Body of pancreas (tissue), 4 donors: ENCODE data around the gene NDUFAF7. TPM values are rescaled to one million over a fixed set of nuclear protein-coding genes. Genes with fewer than 3 reads are reported as not detected.

Source experiments
- ATAC-seq: fragments of 150-250 bp; one replicate; pipeline ENCODE4 v1.9.1; 2016
- DNase-seq, 4 donors: peaks; one replicate each; pipeline ENCODE4 v3.0.0-alpha.2; 2019
- H3K27ac ChIP-seq, 4 donors: fragments of 200-600 bp; sonication (generic); 1 replicate in 3 of 4; 2 replicates in 1 of 4; pipeline versions ENCODE4 v1.5.1 to v1.6.1; 2016 to 2019; ENCODE audit warnings: mild to moderate bottlenecking in 1 of 4, mixed read lengths in 1 of 4, moderate library complexity in 1 of 4
- H3K27me3 ChIP-seq, 2 donors: fragments of 200-600 bp; sonication (generic); one replicate each; pipeline ENCODE4 v1.6.0; 2016; ENCODE audit warnings: mild to moderate bottlenecking in 1 of 2
- H3K36me3 ChIP-seq, 2 donors: fragments of 200-600 bp; sonication (generic); replicated peaks in 1 of 2; 2 replicates each; pipeline ENCODE4 v1.5.1; 2016; ENCODE audit warnings: low read depth in 2 of 2; ENCODE audit not compliant: insufficient read depth in 1 of 2
- H3K4me1 ChIP-seq: fragments of 200-600 bp; sonication (generic); one replicate; pipeline ENCODE4 v1.6.0; 2016
- H3K4me3 ChIP-seq, 2 donors: fragments of 200-600 bp; sonication (generic); 1 replicate in 1 of 2; 2 replicates in 1 of 2; pipeline ENCODE4 v1.5.1; 2016 to 2019
- H3K9me3 ChIP-seq, 3 donors: fragments of 200-600 bp; sonication (generic); 1 replicate in 2 of 3; 2 replicates in 1 of 3; pipeline ENCODE4 v1.5.1; 2016
- CTCF ChIP-seq, 7 experiments: fragments of 450-650 bp in 4 of 7; fragments of 200-600 bp in 3 of 7; sonication (generic) in 3 of 7; IDR thresholded peaks; one replicate each; pipeline ENCODE4 v1.5.1; 2016 to 2019; ENCODE audit warnings: antibody characterized with exemption in 7 of 7
- POLR2A ChIP-seq, 3 donors: fragments of 450-650 bp; IDR thresholded peaks; one replicate each; pipeline ENCODE4 v1.6.1; 2016; ENCODE audit warnings: antibody characterized with exemption in 3 of 3, mild to moderate bottlenecking in 2 of 3
- WGBS, 2 donors: methylation state at CpG; one replicate each; pipeline ENCODE4 v1.1.5; 2017; 5-methylcytosine and 5-hydroxymethylcytosine counted together
- intact Hi-C: fragments of 100-400 bp; cut with DNase I; formaldehyde crosslinking; loops from one replicate; pipeline ENCODE4 v1.15.1; 2023
- total RNA-seq, 2 donors: library from RNA; depleted of rRNA; stranded (reverse); fragments of >200 nt; gene quantifications; one replicate each; pipeline ENCODE4 v1.1.0, GENCODE V29; 2016

NDUFAF7 gene
- total RNA-seq, 2 donors from 2014 or later, result 12.2 to 18.5 TPM

DNA sequence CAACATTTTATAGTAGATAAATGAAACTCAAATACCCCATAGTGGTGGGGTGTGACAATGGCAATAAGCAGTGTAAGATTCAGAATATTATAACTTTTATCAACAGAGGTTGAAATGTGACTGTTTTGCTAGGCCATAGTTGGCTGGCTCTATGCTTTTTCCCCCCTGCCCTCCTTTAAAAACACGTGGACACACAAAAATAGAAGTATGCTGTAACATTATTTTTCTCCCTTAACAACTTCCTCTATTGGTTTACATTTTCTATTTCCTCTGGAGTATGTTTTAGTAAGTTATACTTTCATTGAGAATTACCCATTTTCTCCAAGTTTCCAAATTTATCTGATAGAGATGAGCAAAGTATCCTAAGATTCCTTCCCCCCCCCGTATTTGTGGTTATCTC is 31.1 kb downstream of the NDUFAF7 start:
- H3K4me1 ChIP-seq, result no peaks in the 10 kb centered on the region
- no peak for DNase-seq
- ATAC-seq, result no peak

DNA sequence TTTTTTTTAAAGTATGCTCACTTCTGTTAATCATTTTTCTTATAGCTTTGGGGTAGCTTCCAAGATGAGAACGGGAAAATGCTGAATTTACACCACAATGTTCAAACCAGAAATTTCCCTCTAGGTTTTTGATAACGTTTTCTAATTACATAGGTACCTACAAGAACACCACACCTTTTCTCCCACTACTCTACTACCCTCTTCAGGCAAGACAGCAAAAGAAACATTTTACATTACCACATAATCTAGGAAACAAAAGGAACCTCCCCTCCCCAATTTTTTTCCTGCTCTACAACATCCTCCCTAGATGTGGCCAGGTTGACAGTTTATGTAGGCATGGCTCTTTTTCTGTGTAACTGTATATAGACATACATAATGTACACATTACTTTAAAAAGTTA is 32.4 kb downstream of the NDUFAF7 start:
- intact Hi-C loops, result no loop called here
- TF ChIP-seq CTCF (IDR thresholded peaks at IDR 0.05) (no peak), POLR2A (IDR thresholded peaks at IDR 0.05) (no peak)
- ATAC-seq (no peak), DNase-seq (no peak)
- Histone ChIP-seq H3K27me3 (no peaks in the 10 kb centered on the region), H3K9me3 (no peaks in the 10 kb centered on the region), H3K27ac (no peak overlapping the region), H3K36me3 (no peaks in the 10 kb centered on the region), H3K4me1 (no peaks in the 10 kb centered on the region), H3K4me3 (no peak overlapping the region)
- 75 to 78% methylated on average over 2 of the region's 2 CpGs for WGBS, 2 donors

More for the DNA sequence above, 31.1 kb downstream of the NDUFAF7 start:
- no peaks in the 10 kb centered on the region for H3K27me3 ChIP-seq
- 59 to 82% methylated on average over 2 of the region's 2 CpGs for WGBS, 2 donors
- H3K4me3 ChIP-seq, result no peak overlapping the region
- H3K9me3 ChIP-seq, result no peaks in the 10 kb centered on the region
- no peaks in the 10 kb centered on the region for H3K36me3 ChIP-seq
- TF ChIP-seq POLR2A (IDR thresholded peaks at IDR 0.05) (no peak), CTCF (IDR thresholded peaks at IDR 0.05) (no peak)
- H3K27ac ChIP-seq, result no peak overlapping the region
- intact Hi-C loops, result no loop called here

GRCh38 chr2:37267685-37268084 is 36.2 kb downstream of the NDUFAF7 start:
- H3K36me3 ChIP-seq, result peaks cover 4 to 9% of the 10 kb centered on the region in 2 donors
- TF ChIP-seq CTCF (IDR thresholded peaks at IDR 0.05) (no peak), POLR2A (IDR thresholded peaks at IDR 0.05) (no peak)

GRCh38 chr2:37268111-37268510 is 36.7 kb downstream of the NDUFAF7 start:
- H3K9me3 ChIP-seq, result no peaks in the 10 kb centered on the region
- H3K4me1 ChIP-seq, result no peaks in the 10 kb centered on the region
- no peak for TF ChIP-seq CTCF (IDR thresholded peaks at IDR 0.05)
- no peak for TF ChIP-seq POLR2A (IDR thresholded peaks at IDR 0.05)
- intact Hi-C loops, result no loop called here
- DNase-seq, result no peak
- no peaks in the 10 kb centered on the region for H3K27me3 ChIP-seq
- H3K36me3 ChIP-seq, result peaks cover 4 to 9% of the 10 kb centered on the region in 2 donors
- no peak for ATAC-seq
- no peak overlapping the region for H3K4me3 ChIP-seq
- H3K27ac ChIP-seq, result no peak overlapping the region
- 88 to 89% methylated on average over 4 of the region's 4 CpGs for WGBS, 2 donors

More at GRCh38 chr2:37267685-37268084, 36.2 kb downstream of the NDUFAF7 start:
- Histone ChIP-seq H3K4me3 (no peak overlapping the region), H3K9me3 (no peaks in the 10 kb centered on the region), H3K27me3 (no peaks in the 10 kb centered on the region), H3K27ac (no peak overlapping the region), H3K4me1 (no peaks in the 10 kb centered on the region)
- ATAC-seq, result no peak
- intact Hi-C loops, result no loop called here
- DNase-seq, result no peak

DNA sequence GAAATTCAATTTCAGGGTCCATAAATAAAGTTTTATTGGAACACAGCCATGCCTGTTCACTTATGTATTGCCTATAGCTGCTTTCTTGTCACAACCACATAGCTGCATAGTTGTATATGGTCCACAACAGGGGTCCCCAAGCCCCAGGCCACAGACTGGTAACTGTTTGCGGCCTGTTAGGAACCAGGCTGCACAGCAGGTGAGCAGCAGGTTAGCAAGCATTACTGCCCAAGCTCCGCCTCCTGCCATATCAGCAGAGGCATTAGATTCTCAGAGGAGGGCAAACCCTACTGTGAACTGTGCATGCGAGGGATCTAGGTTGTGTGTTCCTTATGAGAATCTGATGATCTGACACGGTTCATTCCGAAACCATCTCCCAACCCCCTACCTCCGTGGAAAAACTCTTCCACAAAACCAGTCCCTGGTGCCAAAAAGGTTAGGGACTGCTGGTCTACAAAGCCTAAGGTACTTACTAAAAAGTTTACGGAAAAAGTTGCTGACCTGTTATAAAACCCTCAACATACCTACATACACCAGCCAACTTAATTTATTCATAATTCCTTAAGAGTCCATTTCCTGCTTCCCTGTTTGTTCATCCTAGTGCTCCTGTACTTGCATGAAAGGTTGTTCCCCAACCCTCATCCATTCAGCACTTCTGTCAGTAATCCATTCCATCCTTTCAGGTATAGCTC is 40.1 kb downstream of the NDUFAF7 start:
- intact Hi-C loops, result no loop called here
- 92 to 96% methylated on average over 7 of the region's 7 CpGs for WGBS, 2 donors
- TF ChIP-seq CTCF (IDR thresholded peaks at IDR 0.05), result no peak
- TF ChIP-seq POLR2A (IDR thresholded peaks at IDR 0.05), result no peak
- DNase-seq (no peak), ATAC-seq (no peak)
- Histone ChIP-seq H3K9me3 (no peaks in the 10 kb centered on the region), H3K4me3 (no peak overlapping the region), H3K27me3 (no peaks in the 10 kb centered on the region), H3K4me1 (no peaks in the 10 kb centered on the region), H3K27ac (no peak overlapping the region), H3K36me3 (peaks cover 8 to 9% of the 10 kb centered on the region in 2 donors)
